Loucy (cell line): ENCODE data around the gene ERRFI1.

Experiments used
- H2AFZ ChIP-seq: fragments of 200-600 bp; sonication (generic); 2 replicates; pipeline ENCODE4 v1.6.0; 2016; ENCODE audit warnings: antibody characterized with exemption, mild to moderate bottlenecking, low read length, moderate library complexity
- H3F3A ChIP-seq: fragments of 200-600 bp; 2 replicates; pipeline ENCODE4 v1.6.0; 2016; ENCODE audit warnings: antibody characterized with exemption, low read depth, mild to moderate bottlenecking
- H3K27me3 ChIP-seq: fragments of 200-600 bp; sonication (generic); 2 replicates; pipeline ENCODE4 v1.6.1; 2014; ENCODE audit warnings: low read length, mild to moderate bottlenecking; ENCODE audit not compliant: insufficient read depth, poor library complexity, severe bottlenecking
- H3K36me3 ChIP-seq: fragments of 200-600 bp; sonication (generic); 2 replicates; pipeline ENCODE4 v1.6.1; 2016; ENCODE audit warnings: low read length; ENCODE audit not compliant: insufficient read depth
- H3K4me1 ChIP-seq: fragments of 200-600 bp; sonication (generic); 2 replicates; pipeline ENCODE4 v1.5.1; 2014; ENCODE audit warnings: low read length, mild to moderate bottlenecking; ENCODE audit not compliant: insufficient read depth, poor library complexity, severe bottlenecking
- H3K4me2 ChIP-seq: fragments of 200-600 bp; sonication (generic); 2 replicates; pipeline ENCODE4 v1.6.0; 2014; ENCODE audit warnings: antibody characterized with exemption, low read length, low read depth, mild to moderate bottlenecking; ENCODE audit not compliant: poor library complexity, severe bottlenecking
- H3K4me3 ChIP-seq: fragments of 200-600 bp; sonication (generic); 2 replicates; pipeline ENCODE4 v1.5.1; 2014; ENCODE audit warnings: low read length, mild to moderate bottlenecking, mixed read lengths; ENCODE audit not compliant: poor library complexity, severe bottlenecking
- H3K79me2 ChIP-seq: fragments of 200-600 bp; sonication (generic); 2 replicates; pipeline ENCODE4 v1.6.1; 2014; ENCODE audit warnings: low read length; ENCODE audit not compliant: insufficient read depth
- H3K9ac ChIP-seq: fragments of 200-600 bp; sonication (generic); 2 replicates; pipeline ENCODE4 v1.6.0; 2014; ENCODE audit warnings: mild to moderate bottlenecking, low read depth, low read length, moderate library complexity; ENCODE audit not compliant: poor library complexity, severe bottlenecking
- H3K9me2 ChIP-seq: fragments of 200-600 bp; sonication (generic); replicated peaks from 2 replicates; pipeline ENCODE4 v1.6.1; 2016; ENCODE audit warnings: low read depth, low read length, mixed read lengths
- H3K9me3 ChIP-seq: fragments of 200-600 bp; sonication (generic); 2 replicates; pipeline ENCODE4 v1.6.1; 2014; ENCODE audit warnings: mild to moderate bottlenecking, antibody characterized with exemption, low read length, low read depth; ENCODE audit not compliant: insufficient read depth
- H4K20me1 ChIP-seq: fragments of 200-600 bp; sonication (generic); 2 replicates; pipeline ENCODE4 v1.6.0; 2014; ENCODE audit warnings: antibody characterized with exemption, low read length, mild to moderate bottlenecking; ENCODE audit not compliant: insufficient read depth, poor library complexity, severe bottlenecking
- CTCF ChIP-seq: fragments of 200-600 bp; sonication (generic); conservative IDR thresholded peaks from 2 replicates; pipeline ENCODE4 v1.5.1; 2014; ENCODE audit warnings: mild to moderate bottlenecking, antibody characterized with exemption, low read length
- EZH2phosphoT487 ChIP-seq: fragments of 200-600 bp; IDR thresholded peaks from 2 replicates; pipeline ENCODE4 v1.6.1; 2018; ENCODE audit warnings: antibody characterized with exemption, mild to moderate bottlenecking, moderate library complexity, borderline replicate concordance

ERRFI1 gene

GRCh38 chr1:7962014-7962335, 64.1 kb downstream of the ERRFI1 start:
- H2AFZ ChIP-seq, result peak overlapping the region; percentile 52

More at GRCh38 chr1:7962014-7962335, 64.1 kb downstream of the ERRFI1 start:
- H3K9me2 ChIP-seq, result no peaks in the 10 kb centered on the region
- peak overlapping the region; percentile 96 for H3K4me2 ChIP-seq
- no peaks in the 10 kb centered on the region for H3F3A ChIP-seq
- H3K4me3 ChIP-seq, result peak overlapping the region; percentile 91
- TF ChIP-seq CTCF (no peak), EZH2phosphoT487 (no peak)
- H3K36me3 ChIP-seq, result peaks cover 15% of the 10 kb centered on the region; the same call in 1 of the 2 replicates
- H3K27me3 ChIP-seq, result no peaks in the 10 kb centered on the region
- no peaks in the 10 kb centered on the region for H3K9me3 ChIP-seq
- H3K4me1 ChIP-seq, result peaks cover 39% of the 10 kb centered on the region
- H3K79me2 ChIP-seq, result peaks cover 63% of the 10 kb centered on the region
- H3K9ac ChIP-seq, result peak overlapping the region; percentile 85
- H4K20me1 ChIP-seq, result peaks cover 15% of the 10 kb centered on the region
